HEK293T (cell line): ENCODE data around the gene TRIM24.

Experiments used
- CTCF ChIA-PET: fragments of 350-600 bp; formaldehyde crosslinking; extraction: SDS; loops from one replicate; lab custom pipeline; 2021; ENCODE audit warnings: antibody characterized with exemption, inconsistent platforms; lab: Yijun Ruan, JAX
- POLR2A ChIA-PET: fragments of 350-600 bp; formaldehyde crosslinking; extraction: SDS; loops from one replicate; lab custom pipeline; 2020; ENCODE audit warnings: antibody characterized with exemption, inconsistent platforms; lab: Yijun Ruan, JAX
- DNase-seq: peaks from one replicate; pipeline ENCODE4 v3.0.0; 2012; ENCODE audit warnings: mixed read lengths; ENCODE audit errors: extremely low spot score
- ARNT ChIP-seq: fragments of 450-650 bp; IDR thresholded peaks from 2 replicates; pipeline ENCODE4 v1.6.1; 2017; ENCODE audit warnings: mild to moderate bottlenecking
- BHLHE40 ChIP-seq: fragments of 450-650 bp; IDR thresholded peaks from 2 replicates; pipeline ENCODE4 v1.6.1; 2016; ENCODE audit warnings: mild to moderate bottlenecking, moderate library complexity, borderline replicate concordance
- CTBP1 ChIP-seq: fragments of 450-650 bp; IDR thresholded peaks from 2 replicates; pipeline ENCODE4 v1.6.1; 2016; ENCODE audit warnings: borderline replicate concordance
- ELF4 ChIP-seq: fragments of 450-650 bp; IDR thresholded peaks from 2 replicates; pipeline ENCODE4 v1.6.1; 2017; ENCODE audit warnings: antibody characterized with exemption
- FOXA1 ChIP-seq: fragments of 450-650 bp; IDR thresholded peaks from 2 replicates; pipeline ENCODE4 v1.6.1; 2016; ENCODE audit warnings: mild to moderate bottlenecking
- FOXK2 ChIP-seq: fragments of 450-650 bp; IDR thresholded peaks from 2 replicates; pipeline ENCODE4 v1.6.1; 2016; ENCODE audit warnings: mild to moderate bottlenecking
- FOXM1 ChIP-seq: fragments of 450-650 bp; IDR thresholded peaks from 2 replicates; pipeline ENCODE4 v1.6.1; 2017; ENCODE audit warnings: mild to moderate bottlenecking, borderline replicate concordance
- HDGF ChIP-seq: fragments of 450-650 bp; IDR thresholded peaks from 2 replicates; pipeline ENCODE4 v1.6.1; 2017; ENCODE audit warnings: antibody characterized with exemption, borderline replicate concordance
- L3MBTL2 ChIP-seq: fragments of 450-650 bp; conservative IDR thresholded peaks from 2 replicates; pipeline ENCODE4 v1.6.1; 2016; ENCODE audit warnings: mild to moderate bottlenecking
- LEF1 ChIP-seq: fragments of 450-650 bp; IDR thresholded peaks from 2 replicates; pipeline ENCODE4 v1.6.1; 2017; ENCODE audit warnings: mild to moderate bottlenecking, borderline replicate concordance
- NFRKB ChIP-seq: fragments of 450-650 bp; IDR thresholded peaks from 2 replicates; pipeline ENCODE4 v1.6.1; 2016; ENCODE audit warnings: mild to moderate bottlenecking, moderate library complexity
- PKNOX1 ChIP-seq: fragments of 450-650 bp; IDR thresholded peaks from 2 replicates; pipeline ENCODE4 v1.6.1; 2016
- SP1 ChIP-seq: fragments of 450-650 bp; IDR thresholded peaks from 2 replicates; pipeline ENCODE4 v1.6.1; 2017
- SUZ12 ChIP-seq: fragments of 450-650 bp; IDR thresholded peaks from 2 replicates; pipeline ENCODE4 v1.6.1; 2016; ENCODE audit warnings: mild to moderate bottlenecking
- TARDBP ChIP-seq: fragments of 450-650 bp; IDR thresholded peaks from 2 replicates; pipeline ENCODE4 v1.6.1; 2016
- ZNF384 ChIP-seq: fragments of 450-650 bp; IDR thresholded peaks from 2 replicates; pipeline ENCODE4 v1.6.1; 2016

The TRIM24 gene

GRCh38 chr7:138590154-138590553 lies 130.1 kb downstream of the TRIM24 start:
- ChIA-PET POLR2A (no interaction called here), CTCF (no interaction called here)
- DNase-seq = no peak
- TF ChIP-seq NFRKB (no peak), ARNT (no peak), ELF4 (no peak), FOXA1 (no peak), BHLHE40 (no peak), FOXM1 (no peak), LEF1 (no peak), SUZ12 (no peak), FOXK2 (no peak), HDGF (no peak), ZNF384 (no peak), SP1 (no peak), PKNOX1 (no peak)

DNA sequence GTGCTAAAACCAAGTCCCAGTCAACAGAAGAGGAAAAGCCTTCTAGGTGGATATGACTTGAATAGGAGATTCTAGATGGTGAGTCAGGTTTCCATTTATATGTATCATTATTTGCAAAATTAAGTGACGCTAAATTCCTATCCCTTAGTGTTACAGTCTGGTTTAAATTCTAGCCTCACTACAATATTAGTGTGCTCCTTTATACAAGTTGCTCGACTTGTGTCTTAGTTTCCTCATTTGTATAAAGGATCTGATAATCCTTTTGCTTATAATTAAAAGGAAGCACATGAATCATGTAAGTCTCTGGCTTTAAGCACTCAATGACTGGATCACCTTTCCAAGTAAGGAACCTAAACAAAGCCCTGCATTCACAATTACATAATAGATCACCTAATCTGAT lies 135.4 kb downstream of the TRIM24 start:
- DNase-seq = no peak
- no peak for TF ChIP-seq L3MBTL2
- TF ChIP-seq LEF1 = no peak
- TF ChIP-seq ELF4 = no peak
- TF ChIP-seq TARDBP = no peak
- TF ChIP-seq BHLHE40 = no peak
- no peak for TF ChIP-seq FOXK2
- TF ChIP-seq FOXA1 = no peak
- no peak for TF ChIP-seq ZNF384
- TF ChIP-seq SP1 = no peak
- no peak for TF ChIP-seq NFRKB
- CTCF ChIA-PET = no interaction called here
- POLR2A ChIA-PET = no interaction called here

DNA sequence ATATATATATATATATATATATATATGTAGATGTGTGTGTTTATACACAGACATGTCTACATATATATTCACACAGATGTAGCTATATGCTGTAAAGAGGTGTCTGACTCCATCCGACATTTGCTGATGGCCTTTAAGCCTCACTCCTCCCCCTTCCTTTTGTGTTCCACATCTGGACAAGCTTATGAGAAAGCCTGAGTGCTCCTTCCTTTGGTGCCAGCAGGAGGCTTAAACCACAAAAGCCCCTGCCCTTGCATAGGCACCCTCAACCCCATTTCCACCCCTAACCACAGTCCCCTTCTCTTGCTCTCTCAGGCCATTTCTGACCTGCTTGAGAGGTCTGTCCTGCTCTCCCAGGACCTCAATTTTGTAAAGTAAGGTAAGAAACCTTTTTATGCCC lies 142.4 kb downstream of the TRIM24 start:
- TF ChIP-seq FOXK2 (no peak), SUZ12 (no peak), PKNOX1 (no peak), HDGF (no peak), LEF1 (no peak), SP1 (no peak), BHLHE40 (no peak), ZNF384 (no peak), L3MBTL2 (no peak), CTBP1 (no peak), ELF4 (no peak), NFRKB (no peak), ARNT (no peak), FOXM1 (no peak), TARDBP (no peak), FOXA1 (no peak)
- POLR2A ChIA-PET = interaction anchor here (0.9 kb wide), 1 partner anchor 43 kb away, joined by 3 read pairs; no protein-coding TSS in a partner anchor
- DNase-seq = no peak
- CTCF ChIA-PET = interaction anchor here (1.2 kb wide), 1 partner anchor 9 kb away, joined by 3 read pairs; no protein-coding TSS in a partner anchor

- POLR2A ChIA-PET = no interaction called here
- TF ChIP-seq TARDBP (no peak), SP1 (no peak), FOXM1 (no peak), CTBP1 (no peak), PKNOX1 (no peak), NFRKB (no peak), ELF4 (no peak), FOXA1 (no peak), HDGF (no peak), SUZ12 (no peak)
- DNase-seq = no peak
- CTCF ChIA-PET = no interaction called here
Observed at GRCh38 chr7:138603549-138604318, 143.7 kb downstream of the TRIM24 start.

DNA sequence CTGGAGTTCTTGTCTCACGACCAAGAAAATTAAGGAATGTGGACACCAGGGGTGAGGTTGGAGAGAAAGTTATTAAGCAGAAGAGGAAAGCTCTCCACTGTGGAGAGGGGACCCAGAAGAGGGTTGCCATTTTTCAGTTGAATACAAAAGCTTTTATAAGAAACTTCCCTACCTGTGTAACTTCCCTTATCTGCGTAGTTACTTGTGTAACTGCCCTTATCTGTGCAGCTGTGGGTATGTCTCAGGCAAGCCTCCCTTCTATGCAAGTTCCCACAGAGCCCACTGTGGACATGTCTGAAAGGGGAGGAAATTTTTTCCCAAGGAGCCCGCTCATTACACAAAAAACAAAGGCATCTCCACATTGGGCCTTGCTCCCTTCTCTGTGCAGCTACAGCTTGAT lies 146.2 kb downstream of the TRIM24 start:
- ChIA-PET CTCF (no interaction called here), POLR2A (no interaction called here)
- DNase-seq = no peak
- TF ChIP-seq SUZ12 (no peak), ZNF384 (no peak), NFRKB (no peak), ARNT (no peak), ELF4 (no peak), PKNOX1 (no peak), FOXK2 (no peak), LEF1 (no peak), FOXA1 (no peak), L3MBTL2 (no peak), TARDBP (no peak), BHLHE40 (no peak), HDGF (no peak)
